ENCODE measurements around the gene SMIM28.
A peak's percentile ranks its signal among the peaks of the same experiment; 100 is the strongest.
"Not testable (repeated sequence)": the region's sequence is repeated elsewhere in the genome, so short reads cannot be mapped to it uniquely, and the experiment has no call there.

SMIM28 gene

GRCh38 chr6:138410048-138410735 is 32.5 kb downstream of the SMIM28 start:
- no peak overlapping the region for H3K27ac Mint-ChIP-seq
- ATAC-seq = no peak
- no peaks in the 10 kb centered on the region for H3K27me3 Mint-ChIP-seq
- no peak overlapping the region for H3K4me3 Mint-ChIP-seq
- H3K4me1 Mint-ChIP-seq = peaks cover 10% of the 10 kb centered on the region
- H3K36me3 Mint-ChIP-seq = peaks cover 64% of the 10 kb centered on the region
- no peaks in the 10 kb centered on the region for H3K9me3 Mint-ChIP-seq

GRCh38 chr6:138410972-138411880 is 33.5 kb downstream of the SMIM28 start:
- Mint-ChIP-seq H3K9me3 (no peaks in the 10 kb centered on the region), H3K36me3 (peaks cover 69% of the 10 kb centered on the region), H3K27ac (no peak overlapping the region), H3K27me3 (no peaks in the 10 kb centered on the region), H3K4me3 (no peak overlapping the region), H3K4me1 (peaks cover 8% of the 10 kb centered on the region)
- peak; percentile 55 for ATAC-seq

GRCh38 chr6:138415125-138415524 is 37.4 kb downstream of the SMIM28 start:
- Mint-ChIP-seq H3K4me1 (peaks cover 8% of the 10 kb centered on the region), H3K9me3 (peaks cover 3% of the 10 kb centered on the region), H3K4me3 (no peak overlapping the region), H3K27ac (no peak overlapping the region), H3K27me3 (no peaks in the 10 kb centered on the region), H3K36me3 (peaks cover 70% of the 10 kb centered on the region)
- no peak for ATAC-seq

GRCh38 chr6:138416206-138416605 is 38.5 kb downstream of the SMIM28 start:
- H3K4me1 Mint-ChIP-seq = peaks cover 4% of the 10 kb centered on the region
- H3K9me3 Mint-ChIP-seq = peaks cover 3% of the 10 kb centered on the region
- H3K27me3 Mint-ChIP-seq = no peaks in the 10 kb centered on the region
- H3K36me3 Mint-ChIP-seq = peaks cover 61% of the 10 kb centered on the region
- no peak overlapping the region for H3K4me3 Mint-ChIP-seq
- no peak overlapping the region for H3K27ac Mint-ChIP-seq
- no peak for ATAC-seq

- H3K4me3 Mint-ChIP-seq = no peak overlapping the region
- H3K36me3 Mint-ChIP-seq = peaks cover 51% of the 10 kb centered on the region
- H3K27me3 Mint-ChIP-seq = no peaks in the 10 kb centered on the region
- H3K9me3 Mint-ChIP-seq = peaks cover 3% of the 10 kb centered on the region
- ATAC-seq = peak; percentile 47
- no peak overlapping the region for H3K27ac Mint-ChIP-seq
- H3K4me1 Mint-ChIP-seq = no peaks in the 10 kb centered on the region
Observed at GRCh38 chr6:138417493-138418117, 39.9 kb downstream of the SMIM28 start.

GRCh38 chr6:138418118-138418742 is 40.5 kb downstream of the SMIM28 start:
- Mint-ChIP-seq H3K9me3 (peaks cover 3% of the 10 kb centered on the region), H3K27ac (no peak overlapping the region), H3K4me3 (no peak overlapping the region), H3K36me3 (peaks cover 50% of the 10 kb centered on the region), H3K4me1 (no peaks in the 10 kb centered on the region), H3K27me3 (no peaks in the 10 kb centered on the region)
- no peak for ATAC-seq

GRCh38 chr6:138419766-138420165 is 42.1 kb downstream of the SMIM28 start:
- Mint-ChIP-seq H3K27ac (no peak overlapping the region), H3K9me3 (peaks cover 3% of the 10 kb centered on the region), H3K27me3 (no peaks in the 10 kb centered on the region), H3K4me1 (no peaks in the 10 kb centered on the region), H3K36me3 (peaks cover 40% of the 10 kb centered on the region), H3K4me3 (no peak overlapping the region)
- ATAC-seq = no peak

- no peak for ATAC-seq
- no peak overlapping the region for H3K27ac Mint-ChIP-seq
- no peak overlapping the region for H3K4me3 Mint-ChIP-seq
- H3K4me1 Mint-ChIP-seq = no peaks in the 10 kb centered on the region
- peaks cover 3% of the 10 kb centered on the region for H3K9me3 Mint-ChIP-seq
- H3K27me3 Mint-ChIP-seq = no peaks in the 10 kb centered on the region
- H3K36me3 Mint-ChIP-seq = peaks cover 35% of the 10 kb centered on the region
Observed at GRCh38 chr6:138420356-138420755, 42.7 kb downstream of the SMIM28 start.

- ATAC-seq = no peak
- no peaks in the 10 kb centered on the region for H3K27me3 Mint-ChIP-seq
- peaks cover 29% of the 10 kb centered on the region for H3K36me3 Mint-ChIP-seq
- H3K27ac Mint-ChIP-seq = no peak overlapping the region
- no peaks in the 10 kb centered on the region for H3K4me1 Mint-ChIP-seq
- no peak overlapping the region for H3K4me3 Mint-ChIP-seq
- peaks cover 3% of the 10 kb centered on the region for H3K9me3 Mint-ChIP-seq
Observed at GRCh38 chr6:138421089-138421488, 43.4 kb downstream of the SMIM28 start.

GRCh38 chr6:138421608-138422007 is 43.9 kb downstream of the SMIM28 start:
- H3K4me1 Mint-ChIP-seq = no peaks in the 10 kb centered on the region

GRCh38 chr6:138422861-138423260 is 45.2 kb downstream of the SMIM28 start:
- Mint-ChIP-seq H3K4me1 (no peaks in the 10 kb centered on the region), H3K4me3 (no peak overlapping the region), H3K27ac (no peak overlapping the region), H3K27me3 (no peaks in the 10 kb centered on the region), H3K9me3 (peaks cover 3% of the 10 kb centered on the region), H3K36me3 (peaks cover 16% of the 10 kb centered on the region)
- no peak for ATAC-seq

More at GRCh38 chr6:138421608-138422007, 43.9 kb downstream of the SMIM28 start:
- peaks cover 24% of the 10 kb centered on the region for H3K36me3 Mint-ChIP-seq
- no peak overlapping the region for H3K27ac Mint-ChIP-seq
- H3K9me3 Mint-ChIP-seq = peaks cover 3% of the 10 kb centered on the region
- no peak for ATAC-seq
- no peaks in the 10 kb centered on the region for H3K27me3 Mint-ChIP-seq
- H3K4me3 Mint-ChIP-seq = no peak overlapping the region

- no peaks in the 10 kb centered on the region for H3K4me1 Mint-ChIP-seq
- ATAC-seq = peak; percentile 27
- H3K27ac Mint-ChIP-seq = no peak overlapping the region
- peaks cover 3% of the 10 kb centered on the region for H3K27me3 Mint-ChIP-seq
- no peak overlapping the region for H3K4me3 Mint-ChIP-seq
- H3K9me3 Mint-ChIP-seq = no peaks in the 10 kb centered on the region
- H3K36me3 Mint-ChIP-seq = peaks cover 2% of the 10 kb centered on the region
Observed at GRCh38 chr6:138424004-138424904, 46.5 kb downstream of the SMIM28 start.

- H3K9me3 Mint-ChIP-seq, H3K4me3 Mint-ChIP-seq, H3K27ac Mint-ChIP-seq, ATAC-seq, H3K36me3 Mint-ChIP-seq, H3K4me1 Mint-ChIP-seq: not testable (repeated sequence)
- peaks cover 12% of the 10 kb centered on the region for H3K27me3 Mint-ChIP-seq
Observed at GRCh38 chr6:138425256-138425655, 47.6 kb downstream of the SMIM28 start.

- Mint-ChIP-seq H3K27me3 (peaks cover 25% of the 10 kb centered on the region), H3K36me3 (no peaks in the 10 kb centered on the region), H3K27ac (no peak overlapping the region), H3K4me1 (peaks cover 7% of the 10 kb centered on the region), H3K4me3 (no peak overlapping the region), H3K9me3 (no peaks in the 10 kb centered on the region)
- no peak for ATAC-seq
Observed at GRCh38 chr6:138426500-138427123, 48.9 kb downstream of the SMIM28 start.
